A673 (cell line): ENCODE data around the gene DSE. TPM values are rescaled to one million over a fixed set of nuclear protein-coding genes. Genes with fewer than 3 reads are reported as not detected.

Experiments
- BruUV-seq: library from RNA; stranded (reverse); fragments of 400-500 nt; replicated peaks from 2 replicates; lab custom pipeline; 2021; lab: Mats Ljungman, UMichigan
- CTCF ChIA-PET: fragments of 300-600 bp; sonication (Branson Sonifier 250); formaldehyde crosslinking; loops from one replicate; lab custom pipeline; 2022; ENCODE audit warnings: antibody characterized with exemption; lab: Charles Lee
- POLR2A ChIA-PET: fragments of 300-600 bp; sonication (Branson Sonifier 250); formaldehyde crosslinking; loops from one replicate; lab custom pipeline; 2022; ENCODE audit warnings: antibody characterized with exemption; ENCODE audit not compliant: low non-redundant PET; lab: Charles Lee
- DNase-seq: peaks from one replicate; pipeline ENCODE4 v3.0.0-alpha.2; 2015; ENCODE audit warnings: low spot score
- H3K27ac ChIP-seq: fragments of 200-600 bp; sonication (generic); 2 replicates; pipeline ENCODE4 v1.5.1; 2016; ENCODE audit warnings: mixed run types, low read depth, mild to moderate bottlenecking, mixed read lengths, antibody characterized with exemption, low read length; ENCODE audit not compliant: poor library complexity, severe bottlenecking
- H3K27me3 ChIP-seq: fragments of 200-600 bp; sonication (generic); replicated peaks from 2 replicates; pipeline ENCODE4 v1.6.1; 2017; ENCODE audit warnings: mixed run types, low read depth, mild to moderate bottlenecking, mixed read lengths, antibody characterized with exemption, low read length; ENCODE audit not compliant: insufficient read depth, poor library complexity
- H3K36me3 ChIP-seq: fragments of 200-600 bp; sonication (generic); 2 replicates; pipeline ENCODE4 v1.6.1; 2016; ENCODE audit warnings: mixed run types, mild to moderate bottlenecking, mixed read lengths, antibody characterized with exemption, low read length; ENCODE audit not compliant: insufficient read depth, poor library complexity, severe bottlenecking
- H3K4me1 ChIP-seq: fragments of 200-600 bp; sonication (generic); 2 replicates; pipeline ENCODE4 v1.6.1; 2017; ENCODE audit warnings: mixed run types, mild to moderate bottlenecking, mixed read lengths, antibody characterized with exemption, low read length; ENCODE audit not compliant: insufficient read depth, poor library complexity, severe bottlenecking
- H3K4me3 ChIP-seq: fragments of 200-600 bp; sonication (generic); 2 replicates; pipeline ENCODE4 v1.5.1; 2016; ENCODE audit warnings: low read depth, mixed run types, mild to moderate bottlenecking, mixed read lengths, low read length; ENCODE audit not compliant: poor library complexity, severe bottlenecking
- H3K9me3 ChIP-seq: fragments of 200-600 bp; sonication (generic); 2 replicates; pipeline ENCODE4 v1.6.1; 2016; ENCODE audit warnings: mixed run types, low read depth, mild to moderate bottlenecking, mixed read lengths, antibody characterized with exemption, low read length; ENCODE audit not compliant: poor library complexity, severe bottlenecking
- EZH2 ChIP-seq: fragments of 200-600 bp; sonication (generic); IDR thresholded peaks from 2 replicates; pipeline ENCODE4 v1.6.1; 2017; ENCODE audit warnings: borderline replicate concordance, low read depth, mild to moderate bottlenecking, mixed read lengths, antibody characterized with exemption, low read length; ENCODE audit not compliant: poor library complexity, severe bottlenecking
- intact Hi-C: fragments of 100-400 bp; cut with micrococcal nuclease; formaldehyde crosslinking; loops from one replicate; pipeline ENCODE4 v1.10.0; 2022; ENCODE audit not compliant: unreplicated experiment
- total RNA-seq: library from RNA; stranded (reverse); gene quantifications from 2 replicates; pipeline ENCODE4 v1.2.3, GENCODE V29; 2021
- TF ChIP-seq, protein P1 (sequence below): fragments of 300-800, 200-600 bp; sonication (generic); conservative IDR thresholded peaks from 2 replicates; pipeline ENCODE4 v1.5.1; 2017; ENCODE audit warnings: low read depth, mild to moderate bottlenecking, antibody characterized with exemption, low read length, moderate library complexity, mixed read lengths

Gene DSE
- total RNA-seq, 1 experiment from 2014 or later, result 31.4 TPM

GRCh38 chr6:116409756-116410155 lies 39.0 kb downstream of the DSE start:
- intact Hi-C loops, result no loop called here
- ChIA-PET POLR2A (no interaction called here), CTCF (no interaction called here)
- Histone ChIP-seq H3K4me3 (no peak overlapping the region), H3K4me1 (peaks cover 32% of the 10 kb centered on the region), H3K36me3 (no peaks in the 10 kb centered on the region), H3K27me3 (no peaks in the 10 kb centered on the region), H3K27ac (no peak overlapping the region), H3K9me3 (no peaks in the 10 kb centered on the region)
- no peak for DNase-seq
- BruUV-seq, result no TSS peak
- TF ChIP-seq, protein P1, sequence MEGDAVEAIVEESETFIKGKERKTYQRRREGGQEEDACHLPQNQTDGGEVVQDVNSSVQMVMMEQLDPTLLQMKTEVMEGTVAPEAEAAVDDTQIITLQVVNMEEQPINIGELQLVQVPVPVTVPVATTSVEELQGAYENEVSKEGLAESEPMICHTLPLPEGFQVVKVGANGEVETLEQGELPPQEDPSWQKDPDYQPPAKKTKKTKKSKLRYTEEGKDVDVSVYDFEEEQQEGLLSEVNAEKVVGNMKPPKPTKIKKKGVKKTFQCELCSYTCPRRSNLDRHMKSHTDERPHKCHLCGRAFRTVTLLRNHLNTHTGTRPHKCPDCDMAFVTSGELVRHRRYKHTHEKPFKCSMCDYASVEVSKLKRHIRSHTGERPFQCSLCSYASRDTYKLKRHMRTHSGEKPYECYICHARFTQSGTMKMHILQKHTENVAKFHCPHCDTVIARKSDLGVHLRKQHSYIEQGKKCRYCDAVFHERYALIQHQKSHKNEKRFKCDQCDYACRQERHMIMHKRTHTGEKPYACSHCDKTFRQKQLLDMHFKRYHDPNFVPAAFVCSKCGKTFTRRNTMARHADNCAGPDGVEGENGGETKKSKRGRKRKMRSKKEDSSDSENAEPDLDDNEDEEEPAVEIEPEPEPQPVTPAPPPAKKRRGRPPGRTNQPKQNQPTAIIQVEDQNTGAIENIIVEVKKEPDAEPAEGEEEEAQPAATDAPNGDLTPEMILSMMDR, result no peak
- no peak for TF ChIP-seq EZH2

DNA sequence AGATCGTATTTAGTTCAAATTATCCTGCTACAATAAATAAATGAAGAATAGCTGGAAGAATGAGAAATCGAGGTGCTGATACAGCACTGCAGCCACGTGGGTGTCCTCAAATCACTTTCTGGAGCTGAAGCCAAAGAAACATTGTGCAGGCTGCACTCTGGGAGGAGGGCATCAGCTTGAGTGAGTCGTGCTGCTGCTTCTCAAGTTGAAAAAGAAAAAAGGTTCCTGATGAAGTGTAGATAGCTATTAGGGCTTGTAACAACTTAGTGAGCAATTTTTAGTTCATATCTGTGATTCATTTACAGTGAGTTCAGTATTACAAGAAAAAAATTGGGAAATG lies 40.5 kb downstream of the DSE start:
- peak overlapping the region; percentile 8 for H3K27ac ChIP-seq
- H3K4me1 ChIP-seq, result peaks cover 19% of the 10 kb centered on the region
- intact Hi-C loops, result no loop called here
- POLR2A ChIA-PET, result no interaction called here
- H3K36me3 ChIP-seq, result no peaks in the 10 kb centered on the region
- TF ChIP-seq, protein P1, result no peak
- no peak for TF ChIP-seq EZH2
- no peaks in the 10 kb centered on the region for H3K9me3 ChIP-seq
- no peak overlapping the region for H3K4me3 ChIP-seq
- CTCF ChIA-PET, result interaction anchor here (0.5 kb wide), 1 partner anchor 142 kb away, joined by 3 read pairs; no protein-coding TSS in a partner anchor
- BruUV-seq, result no TSS peak
- H3K27me3 ChIP-seq, result no peaks in the 10 kb centered on the region
- DNase-seq, result peak; percentile 66

DNA sequence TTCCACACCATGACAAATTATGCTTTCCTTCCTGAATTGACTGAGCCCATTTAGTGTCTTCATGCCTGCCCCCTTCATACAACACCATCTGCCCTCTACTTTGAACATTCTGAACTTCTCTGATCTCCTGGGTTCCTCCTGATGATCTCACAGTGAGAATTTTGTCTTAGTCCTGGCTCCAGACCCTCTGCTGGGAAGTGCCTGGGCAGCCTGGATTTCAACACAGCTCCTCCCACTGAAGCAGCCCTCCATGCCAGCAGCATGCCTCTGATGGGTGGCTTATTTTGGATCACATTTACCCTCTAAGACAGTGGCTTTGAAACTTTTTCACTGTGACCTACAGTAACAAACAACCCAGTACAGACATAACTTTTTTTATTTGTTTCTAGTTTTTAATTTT lies 41.5 kb downstream of the DSE start:
- no TSS peak for BruUV-seq
- Histone ChIP-seq H3K4me3 (no peak overlapping the region), H3K36me3 (no peaks in the 10 kb centered on the region), H3K27ac (no peak overlapping the region), H3K4me1 (peaks cover 19% of the 10 kb centered on the region), H3K27me3 (no peaks in the 10 kb centered on the region), H3K9me3 (no peaks in the 10 kb centered on the region)
- TF ChIP-seq EZH2, result no peak
- TF ChIP-seq, protein P1, result no peak
- intact Hi-C loops, result no loop called here
- peak; percentile 43 for DNase-seq
- POLR2A ChIA-PET, result no interaction called here
- CTCF ChIA-PET, result no interaction called here
